Type B pancreatic cell (in vitro differentiated cells): ENCODE data around the gene MAG. TPM values are rescaled to one million over a fixed set of nuclear protein-coding genes. Genes with fewer than 3 reads are reported as not detected.

ENCODE experiments used
- DNase-seq: peaks from one replicate; pipeline ENCODE4 v3.0.0; 2021; ENCODE audit warnings: mixed read lengths; ENCODE audit not compliant: unreplicated experiment; ENCODE audit errors: extremely low spot score
- H3K27ac Mint-ChIP-seq: 2 replicates; pipeline ENCODE4 v1.8.0; 2021; ENCODE audit warnings: mild to moderate bottlenecking, mixed read lengths
- H3K27me3 Mint-ChIP-seq: 2 replicates; pipeline ENCODE4 v1.8.0; 2021; ENCODE audit warnings: mixed read lengths
- H3K36me3 Mint-ChIP-seq: 2 replicates; pipeline ENCODE4 v1.8.0; 2021; ENCODE audit warnings: mixed read lengths
- H3K4me1 Mint-ChIP-seq: one replicate; pipeline ENCODE4 v1.8.0; 2021; ENCODE audit warnings: mixed read lengths; ENCODE audit not compliant: unreplicated experiment
- H3K4me3 Mint-ChIP-seq: 2 replicates; pipeline ENCODE4 v1.8.0; 2021; ENCODE audit warnings: mild to moderate bottlenecking, mixed read lengths
- H3K9me3 Mint-ChIP-seq: 2 replicates; pipeline ENCODE4 v1.8.0; 2021; ENCODE audit warnings: mixed read lengths
- CTCF ChIP-seq: fragments of 200-600 bp; sonication (generic); conservative IDR thresholded peaks from 2 replicates; pipeline ENCODE4 v1.5.0; 2021; ENCODE audit warnings: antibody characterized with exemption, mild to moderate bottlenecking
- total RNA-seq: library from RNA; stranded (reverse); gene quantifications from 2 replicates; pipeline ENCODE4 v1.2.1, GENCODE V29; 2021; ENCODE audit warnings: low replicate concordance

Gene MAG
- total RNA-seq, 1 donor from 2014 or later = not detected

GRCh38 chr19:35314031-35314430, 22.1 kb downstream of the MAG start:
- Mint-ChIP-seq H3K27me3 (no peaks in the 10 kb centered on the region), H3K36me3 (no peaks in the 10 kb centered on the region), H3K4me3 (no peak overlapping the region), H3K9me3 (no peaks in the 10 kb centered on the region), H3K27ac (peak overlapping the region; percentile 26), H3K4me1 (peaks cover 21% of the 10 kb centered on the region)
- no peak for TF ChIP-seq CTCF
- DNase-seq = no peak

- no peaks in the 10 kb centered on the region for H3K36me3 Mint-ChIP-seq
- no peaks in the 10 kb centered on the region for H3K9me3 Mint-ChIP-seq
- no peaks in the 10 kb centered on the region for H3K27me3 Mint-ChIP-seq
- no peak overlapping the region for H3K4me3 Mint-ChIP-seq
- H3K27ac Mint-ChIP-seq = no peak overlapping the region
- no peak for TF ChIP-seq CTCF
- no peak for DNase-seq
- peaks cover 13% of the 10 kb centered on the region for H3K4me1 Mint-ChIP-seq
Observed at GRCh38 chr19:35314858-35315470, 23.0 kb downstream of the MAG start.

GRCh38 chr19:35315883-35316282, 23.9 kb downstream of the MAG start:
- no peaks in the 10 kb centered on the region for H3K36me3 Mint-ChIP-seq
- no peak for TF ChIP-seq CTCF
- peaks cover 10% of the 10 kb centered on the region for H3K4me1 Mint-ChIP-seq
- no peaks in the 10 kb centered on the region for H3K27me3 Mint-ChIP-seq
- H3K9me3 Mint-ChIP-seq = no peaks in the 10 kb centered on the region
- no peak for DNase-seq
- peak overlapping the region; percentile 83 for H3K27ac Mint-ChIP-seq
- no peak overlapping the region for H3K4me3 Mint-ChIP-seq

- DNase-seq = no peak
- Mint-ChIP-seq H3K9me3 (no peaks in the 10 kb centered on the region), H3K4me1 (peaks cover 10% of the 10 kb centered on the region), H3K4me3 (no peak overlapping the region), H3K36me3 (no peaks in the 10 kb centered on the region), H3K27ac (peak overlapping the region; percentile 83), H3K27me3 (no peaks in the 10 kb centered on the region)
- TF ChIP-seq CTCF = no peak
Observed at GRCh38 chr19:35316560-35316959, 24.6 kb downstream of the MAG start.

GRCh38 chr19:35317464-35318043, 25.6 kb downstream of the MAG start:
- DNase-seq = no peak
- Mint-ChIP-seq H3K4me3 (no peak overlapping the region), H3K4me1 (peaks cover 10% of the 10 kb centered on the region), H3K36me3 (no peaks in the 10 kb centered on the region), H3K27ac (peak overlapping the region; percentile 31), H3K9me3 (no peaks in the 10 kb centered on the region), H3K27me3 (no peaks in the 10 kb centered on the region)
- no peak for TF ChIP-seq CTCF
